ENCODE data around the gene ZKSCAN2. TPM values are rescaled to one million over a fixed set of nuclear protein-coding genes. Genes with fewer than 3 reads are reported as not detected.

Gene ZKSCAN2
- 5.3 and 5.7 TPM in 2 replicates for total RNA-seq

GRCh38 chr16:25257470-25257955, at the start of gene ZKSCAN2:
Gene ZKSCAN2, minus strand, starts transcription at chr16:25257845. Its CDS starts 718 bp downstream, at chr16:25257127.

Other genes starting within 250 kb of the ZKSCAN2 start
- 38.9 and 55.0 TPM in 2 replicates for gene ARHGAP17, start 242.5 kb downstream of the ZKSCAN2 start, total RNA-seq
- gene LCMT1, start 146.1 kb downstream of the ZKSCAN2 start, total RNA-seq: 36.3 and 43.4 TPM in 2 replicates
- gene AQP8, start 40.9 kb downstream of the ZKSCAN2 start, total RNA-seq: not detected in 2 replicates

Measured in smooth muscle cell of the umbilical artery (primary cell).